Left ventricle myocardium superior (tissue), 1 donor: ENCODE results near the gene SERPING1. TPM values are rescaled to one million over a fixed set of nuclear protein-coding genes. Genes with fewer than 3 reads are reported as not detected.

ENCODE experiments used
- ATAC-seq: fragments of 200-7000 bp; cut with Tn5 transposase; one replicate; pipeline ENCODE4 v1.9.1; 2020; ENCODE audit warnings: mild to moderate bottlenecking, moderate library complexity
- DNase-seq: peaks from one replicate; pipeline ENCODE4 v3.0.0-alpha.2; 2020
- intact Hi-C: fragments of 100-400 bp; cut with micrococcal nuclease; formaldehyde crosslinking; loops from one replicate; pipeline ENCODE4 v1.11.0; 2022
- total RNA-seq: library from RNA; stranded (reverse); fragmentation: NEBNext Ultra II Directional; extraction: Animal tissue kit (Norgen Biotek cat#: 25700); gene quantifications from one replicate; pipeline ENCODE4 v1.2.1, GENCODE V29; 2021
- donor health status: DM: no; HTN: yes; CAD: no; lungs with severe emphysema.

SERPING1 gene
- total RNA-seq, 1 donor from 2014 or later, result 121 TPM

DNA sequence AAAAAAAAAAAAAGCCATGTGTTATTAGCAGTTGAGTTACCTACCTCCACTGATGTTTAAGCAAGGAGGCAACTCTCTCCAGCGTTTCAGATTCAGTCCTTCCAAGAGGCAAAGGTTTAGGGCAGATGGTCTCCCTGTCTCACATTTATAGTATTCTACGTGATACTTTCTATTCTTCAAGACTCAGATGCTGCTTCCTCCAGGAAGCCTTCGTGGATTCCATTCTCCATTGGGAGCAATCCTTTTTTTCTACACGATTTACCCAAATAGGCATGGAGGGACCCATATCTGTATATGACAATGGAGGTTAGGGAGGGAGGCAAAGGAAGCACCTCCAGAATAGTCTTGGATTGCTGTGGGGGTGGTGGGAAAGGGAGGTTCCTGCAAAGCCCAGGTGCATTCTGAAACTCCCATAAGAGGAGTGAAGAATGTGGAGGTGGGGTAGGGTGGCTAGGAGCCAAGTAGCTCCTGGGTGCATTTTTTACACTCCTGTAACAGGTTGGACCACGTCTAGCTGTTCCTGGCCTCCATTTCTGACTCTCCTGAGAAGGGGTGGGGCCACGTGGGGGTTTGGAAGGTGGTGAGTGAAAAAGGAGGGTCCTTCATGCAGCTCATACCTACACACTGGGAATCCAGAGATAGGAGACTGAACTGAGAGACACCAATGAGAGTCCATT, 36.0 kb downstream of the SERPING1 start:
- DNase-seq (no peak), ATAC-seq (no peak)
- intact Hi-C loops, result no loop called here

DNA sequence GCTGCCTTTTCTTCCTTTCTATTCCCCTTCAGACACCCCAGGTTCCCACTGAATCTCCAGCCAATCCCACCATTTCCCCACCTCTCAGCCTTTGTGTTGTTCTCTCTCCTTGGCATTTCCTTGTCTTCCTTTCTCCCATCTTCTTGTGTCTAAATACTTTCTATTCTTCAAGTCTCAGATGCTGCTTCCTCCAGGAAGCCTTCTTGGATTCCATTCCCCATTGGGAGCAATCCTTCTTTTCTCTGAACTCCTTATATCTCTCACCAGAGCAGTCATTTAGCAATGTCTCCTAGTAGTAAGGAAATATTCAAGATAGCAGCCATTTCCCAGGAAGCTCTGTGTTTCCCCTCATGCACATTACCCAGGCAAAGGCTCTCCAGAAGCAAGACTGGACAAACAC, 36.8 kb downstream of the SERPING1 start:
- DNase-seq (no peak), ATAC-seq (no peak)
- intact Hi-C loops, result no loop called here

DNA sequence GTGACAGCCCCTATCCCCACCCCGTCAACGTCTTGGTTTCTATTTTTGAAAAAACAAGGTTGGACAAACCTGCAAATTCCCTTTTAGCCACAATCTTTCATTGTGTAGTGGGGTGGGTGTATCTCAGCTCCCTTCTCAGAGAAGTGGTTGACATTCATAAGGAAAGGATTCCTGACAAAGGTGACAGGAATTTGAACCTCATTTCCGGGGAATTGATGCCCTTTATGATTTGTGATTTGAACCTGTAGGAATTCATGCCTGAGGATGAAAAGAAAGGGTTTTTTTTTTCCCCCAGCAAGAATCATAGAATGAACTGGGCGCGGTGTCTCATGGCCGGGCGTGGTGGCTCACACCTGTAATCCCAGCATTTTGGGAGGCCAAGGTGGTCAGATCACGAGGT, 37.8 kb downstream of the SERPING1 start:
- DNase-seq, result no peak
- intact Hi-C loops, result no loop called here
- ATAC-seq, result no peak

DNA sequence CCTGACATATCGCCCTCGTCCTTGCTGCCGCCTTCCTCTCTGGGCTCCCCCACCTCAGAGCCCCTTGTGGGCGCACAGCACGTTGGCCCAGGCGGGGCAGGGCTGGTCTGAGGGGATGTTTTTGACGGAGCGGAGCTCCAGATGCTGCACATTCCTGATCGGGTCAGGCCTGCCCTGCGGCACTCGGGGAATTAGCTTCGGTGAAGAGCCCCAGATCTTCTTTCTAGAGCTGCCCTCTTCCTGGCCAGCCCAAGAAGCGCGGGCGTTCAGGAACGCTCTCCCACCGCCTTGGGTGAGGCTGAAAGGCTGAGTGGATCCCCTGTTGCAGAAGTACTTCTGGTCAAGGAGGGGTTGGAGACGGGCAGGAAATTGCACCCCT, 40.1 kb downstream of the SERPING1 start:
- DNase-seq (no peak), ATAC-seq (peak; percentile 7)
- intact Hi-C loops, result no loop called here

DNA sequence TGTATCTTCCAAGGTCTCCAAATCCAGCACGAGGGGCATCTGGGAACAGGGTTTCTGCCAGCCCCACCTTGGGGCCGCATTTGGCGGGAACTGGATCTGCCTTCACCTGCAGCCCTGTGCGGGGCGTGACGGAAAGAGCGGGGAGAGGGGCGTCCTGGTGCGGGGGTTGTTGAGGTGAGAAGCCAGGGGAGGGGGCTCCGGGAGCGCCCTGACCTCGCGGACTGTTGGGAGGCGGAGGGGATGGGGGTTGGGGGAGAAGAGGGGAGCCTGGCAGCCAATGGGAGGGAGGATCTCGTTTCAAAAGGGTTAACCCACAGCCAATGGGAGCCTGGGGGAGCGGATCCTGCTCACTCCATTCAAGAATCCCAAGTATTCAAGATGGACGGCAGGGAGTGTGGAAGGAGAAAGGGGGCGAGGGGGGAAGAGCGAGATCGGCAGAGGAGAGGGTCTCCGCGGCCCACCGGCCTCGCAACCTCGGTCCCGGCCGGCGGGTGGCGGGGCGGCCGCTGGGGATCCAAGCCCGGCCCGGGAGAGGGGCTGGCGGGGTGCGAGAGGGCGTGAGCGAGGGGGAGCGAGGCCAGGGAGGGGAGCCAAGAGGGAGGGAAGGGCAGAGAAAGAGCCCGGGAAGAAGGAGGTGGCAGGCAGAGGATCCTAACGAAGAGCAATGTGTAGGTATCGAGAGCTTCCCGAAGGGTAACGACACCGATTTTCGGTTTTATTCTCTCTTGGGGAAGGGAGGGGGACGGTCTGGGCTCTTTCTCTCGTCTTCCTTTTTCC, 40.7 kb downstream of the SERPING1 start:
- intact Hi-C loops, result no loop called here
- peak; percentile 94 for ATAC-seq
- peak; percentile 72 for DNase-seq

DNA sequence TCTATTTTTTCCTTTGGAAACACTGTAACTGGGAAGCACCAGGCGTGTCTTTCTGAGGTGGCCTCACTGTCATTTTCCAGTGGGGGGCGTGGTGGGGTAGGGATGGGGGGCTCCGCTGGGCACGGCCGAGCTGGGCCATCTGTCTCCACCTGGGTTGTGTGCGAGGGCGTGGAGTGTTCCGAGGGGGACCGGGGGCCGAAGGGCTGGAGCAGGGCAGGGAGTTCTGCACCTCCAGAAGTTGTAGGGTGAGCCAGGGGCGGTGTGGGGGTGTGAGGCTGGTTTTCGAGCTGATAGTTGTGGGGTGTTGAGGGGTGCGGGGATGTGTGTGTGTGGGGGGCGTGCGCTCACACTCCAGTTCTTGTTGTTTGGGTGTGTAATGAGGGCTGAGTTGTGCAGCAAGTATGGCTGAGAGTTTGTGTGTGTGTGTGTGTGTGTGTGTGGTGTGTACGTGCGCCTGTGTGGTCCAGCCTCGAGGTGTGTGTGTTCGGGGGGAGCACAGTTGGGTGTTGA, 41.4 kb downstream of the SERPING1 start:
- intact Hi-C loops, result no loop called here
- ATAC-seq, result peak; percentile 9
- no peak for DNase-seq

DNA sequence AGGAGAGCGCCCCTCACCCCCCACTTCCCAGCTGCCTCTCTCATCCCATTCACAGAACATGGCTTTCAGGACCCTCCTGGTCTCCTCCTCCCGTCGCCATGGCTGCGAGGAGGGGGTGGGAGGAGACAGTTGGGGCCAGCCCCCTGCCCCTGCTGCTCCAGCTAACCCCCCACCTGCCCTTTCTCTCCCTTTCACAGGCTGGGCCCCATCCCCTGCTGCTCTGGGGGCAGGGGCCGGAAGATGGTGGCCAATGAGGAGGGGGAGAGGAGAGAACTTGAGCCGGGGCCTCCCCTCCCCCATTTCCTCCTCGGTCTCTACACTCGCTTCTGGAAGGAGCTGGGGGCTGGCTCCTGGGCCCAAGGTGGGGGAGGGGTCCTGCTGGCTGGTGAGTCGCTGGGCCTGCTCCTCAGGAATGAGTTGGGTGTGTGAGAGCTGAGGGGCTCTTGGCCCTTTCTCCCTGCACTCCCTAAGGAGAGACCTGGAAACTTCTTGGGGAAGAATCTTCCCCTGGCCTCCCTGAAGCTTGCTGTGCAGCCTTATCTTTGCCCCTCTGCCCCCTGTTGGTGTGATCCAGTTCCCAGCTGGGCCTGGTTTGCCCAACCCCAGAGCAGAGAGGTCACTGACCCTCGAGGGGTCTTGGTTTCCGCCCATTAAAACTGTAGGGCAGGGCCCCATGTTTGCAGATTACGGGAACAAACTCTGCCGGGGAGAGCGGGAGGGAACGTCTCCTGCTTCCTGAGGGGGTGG, 42.0 kb downstream of the SERPING1 start:
- no peak for ATAC-seq
- no peak for DNase-seq
- intact Hi-C loops, result loop anchor here (5.0 kb wide), 1 partner anchor 72 kb away; the partner anchor contains the start of gene UBE2L6

DNA sequence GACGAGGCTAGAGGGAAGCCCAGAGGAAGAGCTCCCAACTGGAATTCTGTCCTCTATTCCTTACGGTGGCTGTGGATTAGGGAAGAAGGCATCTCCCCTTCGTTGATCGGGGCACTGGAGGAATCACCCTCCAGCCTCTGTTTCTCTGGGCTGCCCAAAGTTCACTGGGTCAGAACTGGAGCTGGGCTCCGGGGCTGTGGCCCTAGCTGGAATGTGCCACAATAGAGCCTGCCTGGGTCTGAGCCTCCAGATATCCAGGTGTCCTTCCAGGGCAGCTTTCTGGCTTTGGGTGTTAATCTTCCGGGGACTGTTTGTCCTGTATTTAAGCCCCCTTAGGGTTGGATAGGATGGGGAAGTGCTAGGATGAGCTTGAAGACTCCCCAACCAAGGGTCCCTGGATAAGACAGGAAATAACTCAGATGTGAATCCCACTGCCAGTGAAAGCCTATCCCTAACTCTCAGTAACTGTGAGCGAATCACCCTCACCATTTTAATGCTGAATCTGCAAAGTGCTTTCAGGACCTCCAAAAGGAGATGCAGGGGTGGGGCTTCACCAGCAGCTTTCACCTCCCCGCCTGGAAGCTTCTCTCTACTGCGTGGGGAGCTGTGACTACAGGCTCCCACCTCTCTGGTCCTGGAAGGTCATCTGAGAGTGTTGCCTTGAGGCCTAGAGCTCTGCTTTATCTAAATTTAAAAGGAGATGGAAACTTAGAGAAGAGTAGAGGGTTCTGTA, 42.7 kb downstream of the SERPING1 start:
- DNase-seq (no peak), ATAC-seq (no peak)
- intact Hi-C loops, result loop anchor here (5.0 kb wide), 1 partner anchor 73 kb away; the partner anchor contains the start of gene UBE2L6

DNA sequence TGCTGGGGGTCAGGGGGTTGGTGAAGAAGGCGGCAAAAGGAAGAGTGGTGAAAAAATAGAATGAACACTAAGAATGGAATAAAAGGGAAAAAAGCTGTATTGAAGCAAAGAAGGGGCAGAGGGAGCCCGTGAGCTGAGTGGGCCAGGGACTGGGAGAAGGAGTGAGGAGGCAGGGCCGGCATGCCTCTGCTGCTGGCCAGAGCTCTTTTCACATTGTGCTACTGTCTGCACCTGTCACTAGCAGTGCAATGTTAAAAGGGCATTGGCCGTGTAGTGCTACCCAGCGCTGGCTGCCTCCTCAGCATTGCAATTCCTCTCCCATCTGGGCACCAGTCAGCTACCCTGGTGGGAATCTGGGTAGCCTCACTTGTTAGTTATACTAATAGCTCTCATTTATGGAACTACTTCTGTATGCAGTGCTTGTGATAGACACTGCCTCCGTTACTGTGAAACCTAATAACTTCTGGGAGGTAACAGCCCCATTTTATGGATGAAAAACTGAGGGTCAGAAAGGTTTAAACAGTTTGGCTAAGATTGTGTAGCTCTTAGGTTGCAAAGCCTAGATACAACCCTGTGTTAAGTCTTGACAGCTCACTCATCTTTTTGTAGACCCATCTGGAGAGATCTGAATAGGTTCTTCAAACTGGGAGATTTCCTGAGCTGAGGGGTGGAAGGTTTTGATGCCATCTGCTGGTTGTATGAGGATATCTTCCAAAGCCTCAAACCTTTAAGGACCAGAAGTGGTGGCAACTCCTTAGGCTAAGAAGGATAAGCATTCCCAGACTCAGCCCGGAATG, 43.7 kb downstream of the SERPING1 start:
- ATAC-seq (peak; percentile 31), DNase-seq (peak; percentile 53)

DNA sequence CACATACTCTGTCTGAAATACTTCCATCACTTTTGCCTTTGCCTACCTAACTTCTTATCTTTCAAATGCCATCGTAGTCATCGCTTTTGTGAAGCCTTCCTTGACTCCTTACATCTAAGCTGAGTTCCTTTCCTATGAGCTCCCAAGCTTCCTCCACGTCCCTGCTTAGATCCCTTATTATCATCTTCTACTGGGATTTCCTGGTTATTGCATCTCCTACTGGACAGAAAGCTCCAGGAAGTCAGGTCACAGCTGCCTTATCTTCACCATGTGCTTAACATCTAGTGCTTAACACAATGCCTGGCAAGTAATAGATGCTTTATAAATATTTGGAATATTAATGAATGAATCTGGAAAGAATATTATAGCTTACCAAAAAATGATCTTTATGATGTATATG, 46.3 kb downstream of the SERPING1 start:
- DNase-seq (no peak), ATAC-seq (no peak)
- intact Hi-C loops, result loop anchor here (5.0 kb wide), 1 partner anchor 77 kb away; the partner anchor contains the start of gene UBE2L6

More for the DNA sequence above, 43.7 kb downstream of the SERPING1 start:
- intact Hi-C loops, result loop anchor here (5.0 kb wide), 1 partner anchor 74 kb away; the partner anchor contains the start of gene UBE2L6

DNA sequence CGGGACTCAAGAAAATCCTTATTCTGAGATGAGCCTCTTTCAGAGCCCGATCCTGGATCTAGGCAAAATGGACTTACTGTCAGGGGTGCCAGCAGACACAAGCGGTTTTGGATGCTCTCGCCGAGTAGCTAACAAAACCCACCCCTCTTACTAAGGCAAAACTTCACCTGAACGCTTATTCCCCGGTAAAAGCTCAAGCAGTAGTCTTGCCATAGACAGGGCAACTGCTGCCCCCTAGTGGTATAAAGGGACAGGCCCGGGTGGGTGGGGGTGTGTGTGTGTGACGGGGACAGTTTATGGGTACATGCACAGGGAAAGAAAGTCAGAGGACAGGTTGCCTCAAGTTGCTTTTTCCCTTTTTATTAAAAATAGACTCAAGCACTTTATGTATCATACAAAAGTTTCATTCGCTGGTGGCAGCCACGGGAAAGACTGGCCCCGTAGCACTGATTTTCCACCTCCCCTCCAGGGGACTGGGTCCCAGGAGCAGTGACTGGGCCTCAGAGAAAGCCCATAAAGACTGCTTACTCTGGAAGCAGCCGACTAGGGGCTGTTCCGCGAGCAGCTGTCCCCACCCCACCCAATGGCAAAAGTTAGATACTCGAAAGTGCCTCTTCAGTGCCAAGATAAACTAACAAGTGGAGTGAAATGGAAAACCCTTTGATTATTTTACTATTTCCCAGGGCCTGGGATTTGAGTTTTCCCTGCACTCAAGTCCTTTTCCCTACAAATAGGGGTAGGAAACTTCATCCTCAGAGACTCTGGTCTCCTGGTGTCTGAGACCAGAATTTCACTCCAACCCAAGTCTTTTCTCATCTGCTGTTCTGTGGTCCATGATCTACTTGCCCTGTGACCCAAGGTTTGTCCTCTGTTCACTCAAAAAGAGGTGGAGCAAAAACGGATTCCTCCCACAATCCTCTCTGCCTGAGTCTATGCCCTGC, 47.5 kb downstream of the SERPING1 start:
- ATAC-seq, result peak; percentile 77
- peak; percentile 83 for DNase-seq
- intact Hi-C loops, result loop anchor here (5.0 kb wide), 1 partner anchor 78 kb away; the partner anchor contains the start of gene UBE2L6

DNA sequence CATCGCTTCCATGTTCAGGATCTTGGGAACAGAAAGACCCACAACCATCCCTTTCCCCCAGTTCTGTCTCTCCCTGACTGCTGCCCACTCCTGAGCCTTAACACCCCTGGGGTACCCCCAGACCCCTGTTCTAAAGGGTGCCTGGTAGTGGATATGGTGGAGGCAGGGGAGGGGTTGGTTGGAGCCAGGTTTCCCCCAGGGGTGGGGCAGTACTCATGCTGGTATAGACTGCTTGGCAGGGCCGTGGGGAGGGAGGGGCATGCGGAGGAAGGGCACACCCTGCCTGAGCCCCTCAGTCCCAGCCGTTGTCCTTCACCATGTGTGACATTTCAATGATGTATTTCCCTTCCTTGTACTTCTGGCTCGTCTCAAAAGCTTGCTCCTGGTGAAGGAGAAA, 48.2 kb downstream of the SERPING1 start:
- peak; percentile 6 for ATAC-seq
- DNase-seq, result no peak
- intact Hi-C loops, result no loop called here

DNA sequence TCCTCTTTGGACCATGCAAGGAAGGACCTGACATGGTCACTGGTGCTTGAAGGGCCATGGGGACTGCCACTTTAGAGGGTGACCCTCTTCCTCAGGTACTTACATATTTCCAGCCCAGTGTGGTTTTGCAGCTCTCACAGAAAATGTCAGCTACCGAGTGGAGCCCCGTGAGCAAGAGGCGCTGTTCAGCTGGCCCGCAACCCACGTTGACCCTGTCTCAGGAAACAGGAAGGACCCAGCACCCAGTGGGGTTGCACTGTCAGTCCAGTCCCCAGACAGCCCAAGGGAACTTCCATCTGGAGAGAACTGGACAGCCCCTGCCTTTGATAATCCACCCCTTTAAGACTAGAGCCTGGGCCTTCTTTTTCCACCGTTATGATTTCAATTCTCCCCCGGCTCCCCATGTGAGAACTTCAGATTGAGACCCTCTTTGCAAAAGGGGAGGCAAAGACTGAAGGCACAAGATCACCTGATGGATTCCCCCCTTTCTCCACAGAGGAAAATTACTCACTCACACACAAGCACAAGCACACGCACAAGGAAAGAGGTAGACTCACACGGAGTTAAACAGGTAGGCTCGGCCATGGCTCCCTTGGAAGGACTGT, 48.8 kb downstream of the SERPING1 start:
- ATAC-seq, result peak; percentile 8
- intact Hi-C loops, result no loop called here
- DNase-seq, result no peak

DNA sequence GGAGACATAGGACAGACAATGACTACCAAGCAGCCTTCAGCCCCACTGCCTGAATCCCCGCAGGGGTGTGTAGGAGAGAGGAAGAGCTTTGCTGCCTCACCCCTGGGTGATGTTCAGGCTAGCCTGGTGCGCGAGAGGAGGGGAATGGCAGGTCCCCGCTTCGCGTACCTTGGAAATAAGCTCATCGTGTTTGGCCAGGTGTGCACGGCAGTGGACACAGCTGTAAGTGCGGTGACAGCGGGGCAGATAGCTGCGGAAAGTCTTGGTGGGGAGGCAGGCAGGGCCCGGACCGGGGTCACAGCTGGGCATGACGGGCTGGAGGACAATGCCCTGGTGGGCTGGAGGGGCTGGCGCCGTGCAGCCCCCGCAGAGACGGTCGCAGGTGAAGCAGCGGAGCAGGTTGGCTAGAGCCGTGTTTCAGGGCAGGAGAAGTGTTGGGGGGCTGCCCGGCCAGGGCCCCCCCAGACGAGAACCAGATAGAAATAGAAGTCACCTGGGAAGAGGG, 49.4 kb downstream of the SERPING1 start:
- intact Hi-C loops, result no loop called here
- ATAC-seq, result no peak
- DNase-seq, result no peak

DNA sequence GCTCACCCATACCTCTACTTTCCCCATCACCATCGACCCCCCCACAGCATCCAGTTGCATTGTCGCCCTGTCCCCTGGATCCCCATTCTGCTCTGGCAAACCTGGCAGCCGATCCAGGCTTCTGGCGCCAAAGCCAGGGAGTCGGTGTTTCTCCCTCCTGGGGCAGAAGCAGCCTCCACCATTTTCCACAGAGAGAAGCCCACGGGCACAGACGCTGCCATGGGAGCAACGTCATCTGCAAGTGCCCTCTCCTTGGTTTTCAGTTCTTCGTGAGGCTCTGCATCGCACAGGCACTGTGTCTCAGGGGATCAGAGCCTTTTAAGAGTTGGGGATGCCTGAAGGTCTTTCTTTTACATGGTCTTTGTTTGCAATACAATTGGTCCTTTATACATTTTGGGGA, 49.9 kb downstream of the SERPING1 start:
- no peak for DNase-seq
- no peak for ATAC-seq
- intact Hi-C loops, result no loop called here

DNA sequence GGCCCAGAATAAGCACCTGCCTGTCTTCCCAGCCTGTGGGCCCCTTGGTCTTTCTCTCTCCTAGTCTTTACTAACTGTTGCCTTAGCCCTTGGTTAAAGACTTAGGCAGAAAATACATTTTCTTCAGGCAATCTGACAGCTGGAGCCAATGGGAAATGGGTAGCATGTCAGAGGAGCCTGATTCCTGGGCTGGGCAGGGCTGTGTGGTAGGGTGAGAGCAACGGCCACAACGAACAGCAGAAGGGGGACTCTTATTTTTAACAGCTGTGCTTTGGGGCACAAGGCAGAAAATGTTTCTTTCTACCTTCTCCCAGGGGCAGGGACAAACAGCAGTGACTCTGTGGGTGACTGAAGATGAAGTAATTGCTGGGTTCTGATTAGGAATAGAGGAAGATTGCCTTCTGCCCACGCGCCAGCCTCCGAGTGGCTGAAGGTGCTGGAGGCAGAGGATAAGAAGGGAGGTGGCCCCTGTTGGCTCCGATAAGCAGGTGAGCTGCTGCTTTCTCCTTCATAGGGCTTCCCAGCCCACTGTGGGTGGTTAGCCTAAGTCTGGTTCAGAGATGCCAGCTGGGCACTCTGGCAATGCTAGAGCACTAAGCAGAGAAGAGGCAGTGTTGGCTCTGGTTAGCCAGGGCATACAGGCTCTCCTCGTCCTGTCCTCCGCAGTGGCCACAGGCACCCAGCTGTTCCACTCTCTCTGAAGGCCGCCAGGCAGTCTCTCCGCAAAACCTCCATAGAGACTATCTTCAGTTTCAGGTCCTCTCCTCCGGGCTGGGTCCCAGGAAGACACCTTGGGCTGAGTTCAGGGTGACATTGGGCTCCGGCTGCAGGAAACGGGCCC, 50.7 kb downstream of the SERPING1 start:
- DNase-seq, result no peak
- no peak for ATAC-seq
- intact Hi-C loops, result no loop called here
